ENCODE measurements around the gene SELENOO. TPM values are rescaled to one million over a fixed set of nuclear protein-coding genes. Genes with fewer than 3 reads are reported as not detected.

SELENOO gene
- total RNA-seq, 1 donor from 2014 or later = 39.0 TPM

DNA sequence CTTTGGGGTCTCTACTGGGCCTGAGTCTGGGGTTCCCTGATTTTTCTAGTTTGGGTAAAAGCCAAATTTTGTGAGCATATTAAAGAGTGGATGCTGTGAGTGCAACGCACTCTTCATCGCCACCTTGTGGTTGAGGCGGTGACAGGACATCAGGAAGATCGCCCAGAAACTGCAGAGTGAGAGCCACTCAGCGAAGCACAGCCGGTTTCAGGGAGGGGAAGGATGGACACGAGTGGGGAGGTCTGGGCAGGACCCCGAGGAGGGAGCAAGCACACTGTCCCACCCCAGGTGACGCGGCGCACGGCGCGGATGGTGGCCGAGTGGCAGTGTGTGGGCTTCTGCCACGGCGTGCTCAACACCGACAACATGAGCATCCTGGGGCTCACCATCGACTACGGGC, 9.1 kb downstream of the SELENOO start:
- intact Hi-C loops (cut with micrococcal nuclease) = loop anchor here (1.0 to 10.0 kb wide), 7 partner anchors 20 to 443 kb away; partner anchors contain the start of genes IL17REL and ZBED4
- ATAC-seq (ENCODE audit: low read depth) (peak; percentile 54), DNase-seq (peak; percentile 60)
- H3K27me3 Mint-ChIP-seq = no peaks in the 10 kb centered on the region
- CTCF ChIA-PET = no interaction called here
- POLR2A ChIA-PET = interaction anchor here (5.0 kb wide), 1 partner anchor 19 kb away, joined by 55 read pairs; no protein-coding TSS in a partner anchor
- no peak overlapping the region for H3K4me3 Mint-ChIP-seq
- peaks cover 27% of the 10 kb centered on the region for H3K4me1 Mint-ChIP-seq
- H3K9me3 Mint-ChIP-seq = no peaks in the 10 kb centered on the region
- peaks cover 64% of the 10 kb centered on the region for H3K36me3 Mint-ChIP-seq (ENCODE audit: low read depth)
- TF ChIP-seq, protein P1, sequence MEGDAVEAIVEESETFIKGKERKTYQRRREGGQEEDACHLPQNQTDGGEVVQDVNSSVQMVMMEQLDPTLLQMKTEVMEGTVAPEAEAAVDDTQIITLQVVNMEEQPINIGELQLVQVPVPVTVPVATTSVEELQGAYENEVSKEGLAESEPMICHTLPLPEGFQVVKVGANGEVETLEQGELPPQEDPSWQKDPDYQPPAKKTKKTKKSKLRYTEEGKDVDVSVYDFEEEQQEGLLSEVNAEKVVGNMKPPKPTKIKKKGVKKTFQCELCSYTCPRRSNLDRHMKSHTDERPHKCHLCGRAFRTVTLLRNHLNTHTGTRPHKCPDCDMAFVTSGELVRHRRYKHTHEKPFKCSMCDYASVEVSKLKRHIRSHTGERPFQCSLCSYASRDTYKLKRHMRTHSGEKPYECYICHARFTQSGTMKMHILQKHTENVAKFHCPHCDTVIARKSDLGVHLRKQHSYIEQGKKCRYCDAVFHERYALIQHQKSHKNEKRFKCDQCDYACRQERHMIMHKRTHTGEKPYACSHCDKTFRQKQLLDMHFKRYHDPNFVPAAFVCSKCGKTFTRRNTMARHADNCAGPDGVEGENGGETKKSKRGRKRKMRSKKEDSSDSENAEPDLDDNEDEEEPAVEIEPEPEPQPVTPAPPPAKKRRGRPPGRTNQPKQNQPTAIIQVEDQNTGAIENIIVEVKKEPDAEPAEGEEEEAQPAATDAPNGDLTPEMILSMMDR (IDR thresholded peaks at IDR 0.05) = no peak
- peak overlapping the region; percentile 35 for H3K27ac Mint-ChIP-seq

DNA sequence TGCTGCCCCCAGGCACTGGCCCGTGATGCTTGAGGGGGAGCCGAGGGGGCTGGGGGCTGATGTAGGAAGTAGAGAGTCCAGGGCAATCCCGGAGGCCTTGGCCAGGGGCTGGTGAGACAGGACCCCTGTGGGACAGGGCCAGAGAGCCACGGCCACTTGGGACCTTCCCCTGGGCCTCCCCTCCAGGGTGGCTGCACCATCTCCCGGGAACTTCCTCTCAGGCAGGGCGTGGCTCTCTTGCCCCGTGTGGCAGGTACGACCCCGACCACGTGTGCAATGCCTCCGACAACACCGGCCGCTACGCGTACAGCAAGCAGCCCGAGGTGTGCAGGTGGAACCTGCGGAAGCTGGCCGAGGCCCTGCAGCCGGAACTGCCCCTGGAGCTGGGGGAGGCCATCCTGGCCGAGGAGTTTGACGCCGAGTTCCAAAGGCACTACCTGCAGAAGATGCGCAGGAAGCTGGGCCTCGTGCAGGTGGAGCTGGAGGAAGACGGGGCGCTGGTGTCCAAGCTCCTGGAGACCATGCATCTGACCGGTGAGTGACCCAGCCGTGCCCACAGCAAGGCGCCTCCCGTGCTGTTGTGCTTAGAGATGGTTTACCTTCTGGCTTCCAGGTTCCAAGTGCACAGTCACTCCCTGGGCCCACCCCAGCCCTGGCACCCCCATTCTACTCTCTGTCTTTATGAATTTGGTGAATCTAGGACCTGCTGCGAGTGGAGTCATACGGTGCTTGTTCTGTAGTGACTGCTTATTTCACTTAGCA, 9.7 kb downstream of the SELENOO start:
- no peaks in the 10 kb centered on the region for H3K9me3 Mint-ChIP-seq
- no peaks in the 10 kb centered on the region for H3K27me3 Mint-ChIP-seq
- H3K27ac Mint-ChIP-seq = no peak overlapping the region
- ChIA-PET POLR2A (interaction anchor here (0.8 to 1.9 kb wide), 2 partner anchors 20 to 62 kb away, joined by 4 to 10 read pairs; no protein-coding TSS in a partner anchor), CTCF (interaction anchor here (2.4 kb wide), 1 partner anchor 61 kb away, joined by 15 read pairs; no protein-coding TSS in a partner anchor)
- H3K36me3 Mint-ChIP-seq (ENCODE audit: low read depth) = peaks cover 65% of the 10 kb centered on the region
- no peak for DNase-seq
- H3K4me3 Mint-ChIP-seq = no peak overlapping the region
- peaks cover 24% of the 10 kb centered on the region for H3K4me1 Mint-ChIP-seq
- intact Hi-C loops (cut with micrococcal nuclease) = loop anchor here (1.0 kb wide), 1 partner anchor 281 kb away; no protein-coding TSS in a partner anchor
- TF ChIP-seq, protein P1 (IDR thresholded peaks at IDR 0.05) = no peak
- no peak for ATAC-seq (ENCODE audit: low read depth)

DNA sequence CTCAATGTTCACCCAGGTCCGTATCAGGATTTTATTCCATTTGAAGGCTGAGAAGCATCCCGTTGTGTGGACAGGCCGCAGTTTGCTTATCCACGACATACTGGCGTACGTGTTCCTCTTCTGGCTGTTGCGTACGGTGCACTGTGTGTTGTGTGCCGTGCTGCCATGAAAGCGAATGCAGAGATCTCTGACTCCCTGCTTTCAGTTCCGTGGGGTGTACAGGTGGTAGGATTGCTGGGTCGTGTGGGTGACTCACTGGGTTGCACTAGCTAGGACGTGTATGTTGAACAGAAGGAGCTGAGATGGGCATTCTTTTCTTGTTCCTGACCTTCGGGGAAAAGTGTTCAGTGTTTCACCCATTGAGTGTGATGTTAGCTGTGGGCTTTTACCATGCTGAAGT, 10.3 kb downstream of the SELENOO start:
- Mint-ChIP-seq H3K4me3 (no peak overlapping the region), H3K27me3 (no peaks in the 10 kb centered on the region), H3K36me3 (ENCODE audit: low read depth) (peaks cover 69% of the 10 kb centered on the region), H3K9me3 (no peaks in the 10 kb centered on the region), H3K4me1 (peaks cover 23% of the 10 kb centered on the region), H3K27ac (no peak overlapping the region)
- ATAC-seq (ENCODE audit: low read depth) (no peak), DNase-seq (no peak)
- CTCF ChIA-PET = interaction anchor here (0.9 to 2.4 kb wide), 2 partner anchors 62 to 444 kb away, joined by 4 to 15 read pairs; no protein-coding TSS in a partner anchor
- TF ChIP-seq, protein P1 (IDR thresholded peaks at IDR 0.05) = no peak
- POLR2A ChIA-PET = interaction anchor here (0.8 to 1.9 kb wide), 2 partner anchors 20 to 62 kb away, joined by 4 to 10 read pairs; no protein-coding TSS in a partner anchor
- intact Hi-C loops (cut with micrococcal nuclease) = no loop called here

DNA sequence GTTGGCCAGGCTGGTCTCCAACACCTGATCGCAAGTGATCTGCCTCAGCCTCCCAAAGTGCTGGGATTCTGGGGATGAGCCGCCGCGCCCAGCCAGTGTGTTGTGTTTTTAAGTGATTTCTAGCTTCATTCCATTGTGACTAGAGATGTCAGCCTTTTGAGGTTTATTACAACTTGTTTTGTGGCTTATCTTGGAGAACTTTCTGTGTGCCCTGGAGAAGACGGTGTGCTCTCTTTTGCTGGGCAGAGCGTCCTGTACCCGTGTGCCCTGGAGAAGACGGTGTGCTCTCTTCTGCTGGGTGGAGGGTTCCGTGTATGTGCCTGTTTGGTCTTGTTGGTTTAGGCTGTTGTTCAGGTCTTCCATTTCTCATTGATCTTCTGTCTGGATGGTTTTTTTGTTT, 12.5 kb downstream of the SELENOO start:
- Mint-ChIP-seq H3K9me3 (no peaks in the 10 kb centered on the region), H3K4me1 (peaks cover 4% of the 10 kb centered on the region), H3K27ac (no peak overlapping the region), H3K27me3 (no peaks in the 10 kb centered on the region), H3K36me3 (ENCODE audit: low read depth) (peaks cover 74% of the 10 kb centered on the region), H3K4me3 (no peak overlapping the region)
- intact Hi-C loops (cut with micrococcal nuclease) = no loop called here
- TF ChIP-seq, protein P1 (IDR thresholded peaks at IDR 0.05) = no peak
- ChIA-PET POLR2A (interaction anchor here (1.4 kb wide), 1 partner anchor 31 kb away, joined by 3 read pairs; the partner anchor contains the start of gene TUBGCP6), CTCF (no interaction called here)
- DNase-seq (no peak), ATAC-seq (ENCODE audit: low read depth) (no peak)

Measured in activated B cell treated with CpG ODN at 0.5 μM for 24 hours (primary cell).